Lower leg skin (tissue), 3 donors: ENCODE measurements around the gene GNPDA2.

Source experiments
- POLR2A ChIP-seq, 2 donors: fragments of 450-650 bp; IDR thresholded peaks; one replicate each; pipeline ENCODE4 v1.6.1; 2016 to 2017; ENCODE audit warnings: antibody characterized with exemption in 2 of 2, mild to moderate bottlenecking in 1 of 2, moderate library complexity in 1 of 2
- TF ChIP-seq, protein P1 (sequence below), 3 donors: fragments of 450-650 bp; IDR thresholded peaks; one replicate each; pipeline ENCODE4 v1.5.1; 2016; ENCODE audit warnings: antibody characterized with exemption in 3 of 3, mild to moderate bottlenecking in 3 of 3, moderate library complexity in 2 of 3

DNA sequence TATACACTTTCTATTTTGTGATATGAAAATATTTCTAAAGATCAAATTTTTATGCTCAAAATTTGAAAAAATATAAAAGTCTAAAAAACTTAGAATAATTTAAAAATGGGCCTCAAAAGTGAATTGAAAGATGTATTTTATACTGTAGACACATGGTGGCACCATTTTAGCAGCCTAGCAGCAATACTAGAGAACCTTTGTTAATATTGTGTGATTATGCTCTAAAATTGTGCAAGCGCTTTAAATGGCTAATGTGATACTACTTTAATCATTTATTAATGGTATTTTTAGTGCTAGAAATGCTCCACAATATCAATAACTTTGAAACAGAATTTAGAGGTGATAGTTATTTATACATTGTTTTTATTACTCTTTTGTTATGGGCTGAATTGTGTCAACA is 51.9 kb downstream of the GNPDA2 start:
- TF ChIP-seq, protein P1, sequence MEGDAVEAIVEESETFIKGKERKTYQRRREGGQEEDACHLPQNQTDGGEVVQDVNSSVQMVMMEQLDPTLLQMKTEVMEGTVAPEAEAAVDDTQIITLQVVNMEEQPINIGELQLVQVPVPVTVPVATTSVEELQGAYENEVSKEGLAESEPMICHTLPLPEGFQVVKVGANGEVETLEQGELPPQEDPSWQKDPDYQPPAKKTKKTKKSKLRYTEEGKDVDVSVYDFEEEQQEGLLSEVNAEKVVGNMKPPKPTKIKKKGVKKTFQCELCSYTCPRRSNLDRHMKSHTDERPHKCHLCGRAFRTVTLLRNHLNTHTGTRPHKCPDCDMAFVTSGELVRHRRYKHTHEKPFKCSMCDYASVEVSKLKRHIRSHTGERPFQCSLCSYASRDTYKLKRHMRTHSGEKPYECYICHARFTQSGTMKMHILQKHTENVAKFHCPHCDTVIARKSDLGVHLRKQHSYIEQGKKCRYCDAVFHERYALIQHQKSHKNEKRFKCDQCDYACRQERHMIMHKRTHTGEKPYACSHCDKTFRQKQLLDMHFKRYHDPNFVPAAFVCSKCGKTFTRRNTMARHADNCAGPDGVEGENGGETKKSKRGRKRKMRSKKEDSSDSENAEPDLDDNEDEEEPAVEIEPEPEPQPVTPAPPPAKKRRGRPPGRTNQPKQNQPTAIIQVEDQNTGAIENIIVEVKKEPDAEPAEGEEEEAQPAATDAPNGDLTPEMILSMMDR (IDR thresholded peaks at IDR 0.05), result no peak
- no peak for TF ChIP-seq POLR2A (IDR thresholded peaks at IDR 0.05)
